HG03066 (cell line): ENCODE data around the gene CCL28.
A peak's percentile ranks its signal among the peaks of the same experiment; 100 is the strongest.
"Not testable (repeated sequence)": the region's sequence is repeated elsewhere in the genome, so short reads cannot be mapped to it uniquely, and the experiment has no call there.

Experiments used
- ATAC-seq: cut with Tn5 transposase; IDR thresholded peaks from one replicate; pipeline ENCODE4 v1.9.1; 2021; ENCODE audit warnings: low read depth; ENCODE audit not compliant: unreplicated experiment

Gene CCL28

GRCh38 chr5:43411495-43411894 lies 696 bp downstream of the CCL28 start:
- no peak for ATAC-seq

- ATAC-seq = no peak
Observed at GRCh38 chr5:43410414-43410813, 1.8 kb downstream of the CCL28 start.

GRCh38 chr5:43409809-43410271 lies 2.4 kb downstream of the CCL28 start:
- ATAC-seq = no peak

GRCh38 chr5:43402524-43403066 lies 9.6 kb downstream of the CCL28 start:
- not testable (repeated sequence) for ATAC-seq

- ATAC-seq = no peak
Observed at GRCh38 chr5:43401827-43402226, 10.4 kb downstream of the CCL28 start.

- ATAC-seq = no peak
Observed at GRCh38 chr5:43400082-43400481, 12.1 kb downstream of the CCL28 start.

GRCh38 chr5:43396762-43397304 lies 15.4 kb downstream of the CCL28 start:
- ATAC-seq = peak; percentile 96

- ATAC-seq = no peak
Observed at GRCh38 chr5:43390471-43390870, 21.7 kb downstream of the CCL28 start.

GRCh38 chr5:43389679-43390329 lies 22.4 kb downstream of the CCL28 start:
- peak; percentile 80 for ATAC-seq

GRCh38 chr5:43386960-43387362 lies 25.2 kb downstream of the CCL28 start:
- ATAC-seq = no peak

- ATAC-seq = no peak
Observed at GRCh38 chr5:43376496-43377140, 35.6 kb downstream of the CCL28 start.

GRCh38 chr5:43371821-43372220 lies 40.4 kb downstream of the CCL28 start:
- ATAC-seq = no peak

- no peak for ATAC-seq
Observed at GRCh38 chr5:43370352-43370751, 41.8 kb downstream of the CCL28 start.

- no peak for ATAC-seq
Observed at GRCh38 chr5:43369651-43370050, 42.5 kb downstream of the CCL28 start.

- ATAC-seq = no peak
Observed at GRCh38 chr5:43367909-43368669, 44.1 kb downstream of the CCL28 start.

- no peak for ATAC-seq
Observed at GRCh38 chr5:43367453-43367852, 44.7 kb downstream of the CCL28 start.

GRCh38 chr5:43366680-43367246 lies 45.4 kb downstream of the CCL28 start:
- ATAC-seq = not testable (repeated sequence)

- ATAC-seq = not testable (repeated sequence)
Observed at GRCh38 chr5:43365155-43365554, 47.0 kb downstream of the CCL28 start.

GRCh38 chr5:43363445-43364152 lies 48.6 kb downstream of the CCL28 start:
- no peak for ATAC-seq
